Neuronal stem cell (in vitro differentiated cells): ENCODE results near the gene HBEGF.

Experiments
- DNase-seq: peaks from one replicate; pipeline ENCODE4 v3.0.0-alpha.2; 2013; ENCODE audit warnings: low spot score
- H2AFZ ChIP-seq: one replicate; pipeline ENCODE4 v1.6.1; 2013; ENCODE audit warnings: mild to moderate bottlenecking, low read length, inconsistent platforms
- H2AK5ac ChIP-seq: 2 replicates; pipeline ENCODE4 v1.6.1; 2013; ENCODE audit warnings: low read depth, mild to moderate bottlenecking, inconsistent platforms, low read length, moderate library complexity, mixed read lengths
- H2BK120ac ChIP-seq: 2 replicates; pipeline ENCODE4 v1.6.1; 2013; ENCODE audit warnings: low read depth, mild to moderate bottlenecking, inconsistent platforms, low read length, moderate library complexity, mixed read lengths
- H2BK12ac ChIP-seq: one replicate; pipeline ENCODE4 v1.6.1; 2013; ENCODE audit warnings: low read length, inconsistent platforms
- H2BK15ac ChIP-seq: 2 replicates; pipeline ENCODE4 v1.6.1; 2013; ENCODE audit warnings: mild to moderate bottlenecking, low read length, inconsistent platforms, mixed read lengths
- H2BK5ac ChIP-seq: one replicate; pipeline ENCODE4 v1.6.1; 2013; ENCODE audit warnings: inconsistent platforms, mild to moderate bottlenecking, low read length, moderate library complexity
- H3K14ac ChIP-seq: one replicate; pipeline ENCODE4 v1.6.1; 2013; ENCODE audit warnings: low read length, inconsistent platforms
- H3K18ac ChIP-seq: 2 replicates; pipeline ENCODE4 v1.6.1; 2013; ENCODE audit warnings: low read length, inconsistent platforms
- H3K23ac ChIP-seq: 2 replicates; pipeline ENCODE4 v1.6.1; 2013; ENCODE audit warnings: low read depth, mild to moderate bottlenecking, mixed read lengths, low read length, inconsistent platforms; ENCODE audit not compliant: poor library complexity
- H3K27ac ChIP-seq: replicated peaks from 3 replicates; pipeline ENCODE4 v1.5.1; 2013; ENCODE audit warnings: low read length, inconsistent platforms
- H3K27me3 ChIP-seq, 3 experiments: 2 replicates each; pipeline ENCODE4 v1.6.1; 2013; ENCODE audit warnings: low read length in 3 of 3, mild to moderate bottlenecking in 2 of 3, inconsistent platforms in 1 of 3, low read depth in 1 of 3, mixed read lengths in 1 of 3, moderate library complexity in 1 of 3; ENCODE audit not compliant: control insufficient read depth in 3 of 3, insufficient read depth in 3 of 3
- H3K36me3 ChIP-seq, 2 donors: replicated peaks in 1 of 2; 2 replicates each; pipeline ENCODE4 v1.6.1; 2013; ENCODE audit warnings: low read length in 2 of 2; ENCODE audit not compliant: control insufficient read depth in 2 of 2, insufficient read depth in 2 of 2
- H3K4ac ChIP-seq: 2 replicates; pipeline ENCODE4 v1.6.1; 2013; ENCODE audit warnings: inconsistent platforms, mild to moderate bottlenecking, low read length, moderate library complexity
- H3K4me1 ChIP-seq, 2 donors: 1 replicate in 1 of 2; 2 replicates in 1 of 2; pipeline ENCODE4 v1.6.1; 2013; ENCODE audit warnings: low read length in 2 of 2, low read depth in 1 of 2; ENCODE audit not compliant: control insufficient read depth in 2 of 2, insufficient read depth in 1 of 2
- H3K4me2 ChIP-seq: one replicate; pipeline ENCODE4 v1.6.1; 2013; ENCODE audit warnings: mild to moderate bottlenecking, low read length, inconsistent platforms; ENCODE audit not compliant: insufficient read depth, poor library complexity, severe bottlenecking
- H3K4me3 ChIP-seq, 2 donors: 2 replicates each; pipeline ENCODE4 v1.5.1; 2013; ENCODE audit warnings: low read length in 2 of 2, mild to moderate bottlenecking in 2 of 2, inconsistent platforms in 1 of 2, moderate library complexity in 1 of 2
- H3K79me1 ChIP-seq: one replicate; pipeline ENCODE4 v1.6.1; 2013; ENCODE audit warnings: low read depth, mild to moderate bottlenecking, inconsistent platforms, low read length, moderate library complexity
- H3K9ac ChIP-seq: one replicate; pipeline ENCODE4 v1.6.1; 2013; ENCODE audit warnings: mild to moderate bottlenecking, low read depth, low read length, inconsistent platforms; ENCODE audit not compliant: poor library complexity
- H3K9me3 ChIP-seq, 2 donors: replicated peaks in 1 of 2; 2 replicates each; pipeline versions ENCODE3 to v1.6.1; 2013; ENCODE audit warnings: low read length in 2 of 2, mild to moderate bottlenecking in 2 of 2, inconsistent platforms in 1 of 2, low read depth in 1 of 2, mixed read lengths in 1 of 2, moderate library complexity in 1 of 2; ENCODE audit not compliant: control insufficient read depth in 2 of 2, insufficient read depth in 1 of 2
- H4K8ac ChIP-seq: one replicate; pipeline ENCODE4 v1.6.1; 2013; ENCODE audit warnings: low read depth, mild to moderate bottlenecking, inconsistent platforms, low read length, moderate library complexity
- H4K91ac ChIP-seq: one replicate; pipeline ENCODE4 v1.6.1; 2013; ENCODE audit warnings: low read length, low read depth, mild to moderate bottlenecking, inconsistent platforms; ENCODE audit not compliant: poor library complexity
- WGBS, 2 donors: extraction: QIAGEN DNeasy Blood & Tissue Kit; methylation state at CpG; one replicate each; pipeline ENCODE4 v1.1.7; 2013; ENCODE audit warnings: missing lambda C conversion rate in 2 of 2, mixed read lengths in 1 of 2; ENCODE audit not compliant: insufficient read length in 2 of 2, insufficient replicate concordance in 1 of 2; ENCODE audit errors: extremely low coverage in 2 of 2; 5-methylcytosine and 5-hydroxymethylcytosine counted together

The HBEGF gene

DNA sequence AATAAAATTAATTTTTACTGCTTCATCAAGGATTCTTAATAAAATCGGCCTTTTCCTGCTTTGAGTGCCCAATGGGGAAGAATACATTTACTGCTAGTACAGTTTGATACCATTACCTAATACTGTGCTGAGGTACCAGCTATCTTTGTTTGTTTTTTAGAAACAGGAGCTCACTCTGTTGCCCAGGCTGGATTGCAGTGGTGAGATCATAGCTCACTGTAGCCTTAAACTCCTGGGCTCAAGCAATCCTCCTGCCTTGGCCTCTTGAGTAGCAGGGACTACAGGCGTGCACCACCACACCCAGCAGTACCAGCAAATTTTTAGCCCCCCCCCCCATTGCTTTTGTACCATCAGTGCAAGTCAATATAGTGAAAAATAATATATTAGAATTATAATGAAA is 41.6 kb upstream of the HBEGF start:
- Histone ChIP-seq H3K36me3 (peaks cover 0 to 6% of the 10 kb centered on the region in 2 donors), H3K4me1 (no peaks in the 10 kb centered on the region), H3K4me2 (no peak overlapping the region), H2BK15ac (no peak overlapping the region), H3K23ac (no peak overlapping the region), H2AFZ (no peak overlapping the region), H3K27me3 (no peaks in the 10 kb centered on the region), H4K91ac (no peak overlapping the region), H3K9ac (no peak overlapping the region), H3K14ac (no peak overlapping the region), H2BK5ac (no peak overlapping the region), H2AK5ac (no peak overlapping the region), H3K4ac (no peak overlapping the region), H3K79me1 (no peaks in the 10 kb centered on the region), H2BK12ac (no peak overlapping the region), H2BK120ac (no peak overlapping the region), H3K9me3 (no peaks in the 10 kb centered on the region), H3K27ac (no peak overlapping the region), H4K8ac (no peak overlapping the region), H3K18ac (no peak overlapping the region), H3K4me3 (no peak overlapping the region)
- no peak for DNase-seq
- WGBS, 2 donors, result no CpG with 5 or more reads among the region's 2 CpGs

DNA sequence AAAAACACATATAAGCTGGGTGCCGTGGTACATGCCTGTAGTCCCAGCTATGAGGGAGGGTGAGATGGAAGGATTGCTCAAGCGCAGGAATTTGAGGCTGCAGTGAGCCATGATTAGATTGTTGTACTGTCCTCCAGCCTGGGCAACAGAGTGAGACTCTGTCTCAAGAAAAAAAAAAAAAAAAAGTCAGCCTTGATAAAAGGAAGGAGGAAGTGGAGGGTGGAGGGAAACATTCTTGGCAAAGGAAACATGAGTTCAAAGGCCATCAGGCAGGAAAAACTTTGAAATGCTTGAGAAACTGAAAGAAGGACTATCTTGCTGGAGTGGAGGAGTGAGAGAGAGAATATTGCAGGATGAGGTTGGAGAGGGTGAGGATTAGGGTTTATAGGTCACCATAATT is 36.9 kb upstream of the HBEGF start:
- H3K27ac ChIP-seq, result no peak overlapping the region
- H2BK15ac ChIP-seq, result no peak overlapping the region
- H2BK12ac ChIP-seq, result no peak overlapping the region
- no peak overlapping the region for H3K4me2 ChIP-seq
- H3K4me1 ChIP-seq, result no peaks in the 10 kb centered on the region
- no peak overlapping the region for H4K91ac ChIP-seq
- no peak overlapping the region for H2BK5ac ChIP-seq
- no peak overlapping the region for H3K9ac ChIP-seq
- H3K23ac ChIP-seq, result no peak overlapping the region
- H3K36me3 ChIP-seq, result no peaks in the 10 kb centered on the region
- WGBS, 2 donors, result no CpG with 5 or more reads among the region's 2 CpGs
- H3K9me3 ChIP-seq, result no peaks in the 10 kb centered on the region
- H3K18ac ChIP-seq, result no peak overlapping the region
- no peak overlapping the region for H4K8ac ChIP-seq
- no peak overlapping the region for H3K14ac ChIP-seq
- H3K79me1 ChIP-seq, result no peaks in the 10 kb centered on the region
- no peaks in the 10 kb centered on the region for H3K27me3 ChIP-seq
- no peak overlapping the region for H2AK5ac ChIP-seq
- no peak for DNase-seq
- H2AFZ ChIP-seq, result no peak overlapping the region
- H3K4me3 ChIP-seq, result no peak overlapping the region
- H3K4ac ChIP-seq, result no peak overlapping the region
- no peak overlapping the region for H2BK120ac ChIP-seq

DNA sequence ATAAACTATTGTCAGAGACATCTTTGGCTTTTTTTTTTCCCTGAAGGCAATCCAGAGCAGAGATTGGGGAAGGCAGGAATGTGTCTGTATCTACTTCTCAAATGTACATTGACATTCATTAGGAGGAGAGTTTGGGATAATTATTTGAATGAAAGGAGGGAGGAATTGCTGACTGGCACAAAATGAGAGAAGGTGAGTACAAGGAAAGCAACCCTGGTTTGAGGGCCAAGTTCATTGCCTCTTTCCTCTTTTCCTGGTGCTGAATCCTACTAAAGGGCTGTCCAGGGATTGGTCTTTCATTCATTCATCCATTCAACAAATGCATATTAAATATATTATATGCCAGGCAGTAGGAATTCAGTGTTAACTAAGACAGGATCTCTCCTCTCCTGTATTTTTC is 36.5 kb upstream of the HBEGF start:
- Histone ChIP-seq H3K36me3 (no peaks in the 10 kb centered on the region), H3K27ac (no peak overlapping the region), H3K14ac (no peak overlapping the region), H2BK12ac (no peak overlapping the region), H4K8ac (no peak overlapping the region), H3K4me1 (no peaks in the 10 kb centered on the region), H3K27me3 (no peaks in the 10 kb centered on the region), H2AFZ (no peak overlapping the region), H3K18ac (no peak overlapping the region), H3K4ac (no peak overlapping the region), H2AK5ac (no peak overlapping the region), H3K9me3 (no peaks in the 10 kb centered on the region), H3K79me1 (no peaks in the 10 kb centered on the region), H3K9ac (no peak overlapping the region), H4K91ac (no peak overlapping the region), H3K23ac (no peak overlapping the region), H2BK15ac (no peak overlapping the region), H2BK5ac (no peak overlapping the region), H3K4me2 (no peak overlapping the region), H2BK120ac (no peak overlapping the region), H3K4me3 (no peak overlapping the region)
- DNase-seq, result no peak

GRCh38 chr5:140381972-140382371 is 35.6 kb upstream of the HBEGF start:
- no peak overlapping the region for H2BK12ac ChIP-seq
- H3K14ac ChIP-seq, result no peak overlapping the region
- H3K23ac ChIP-seq, result no peak overlapping the region
- DNase-seq, result no peak
- no peak overlapping the region for H4K8ac ChIP-seq
- no peaks in the 10 kb centered on the region for H3K4me1 ChIP-seq
- no peak overlapping the region for H2AK5ac ChIP-seq
- no peaks in the 10 kb centered on the region for H3K79me1 ChIP-seq
- no peak overlapping the region for H2BK15ac ChIP-seq
- H3K9me3 ChIP-seq, result no peaks in the 10 kb centered on the region
- no peak overlapping the region for H3K4ac ChIP-seq
- H2BK5ac ChIP-seq, result no peak overlapping the region
- H3K27ac ChIP-seq, result no peak overlapping the region
- no peak overlapping the region for H2BK120ac ChIP-seq
- no peak overlapping the region for H3K9ac ChIP-seq
- H2AFZ ChIP-seq, result no peak overlapping the region
- H3K27me3 ChIP-seq, result no peaks in the 10 kb centered on the region
- no peak overlapping the region for H4K91ac ChIP-seq
- no peak overlapping the region for H3K4me3 ChIP-seq
- no peaks in the 10 kb centered on the region for H3K36me3 ChIP-seq
- H3K18ac ChIP-seq, result no peak overlapping the region
- WGBS, 2 donors, result no CpG with 5 or more reads among the region's 1 CpG
- no peak overlapping the region for H3K4me2 ChIP-seq
